GM10266 (cell line): ENCODE data around the gene STRA6.
A peak's percentile ranks its signal among the peaks of the same experiment; 100 is the strongest.

Source experiments
- DNase-seq: peaks from one replicate; pipeline ENCODE4 v3.0.0; 2012; ENCODE audit errors: extremely low spot score
- TF ChIP-seq, protein P1 (sequence below): IDR thresholded peaks from 2 replicates; pipeline ENCODE4 v1.5.1; 2012; ENCODE audit warnings: mild to moderate bottlenecking, low read depth; ENCODE audit not compliant: control insufficient read depth, insufficient read depth; ENCODE audit errors: missing control alignments

The STRA6 gene

DNA sequence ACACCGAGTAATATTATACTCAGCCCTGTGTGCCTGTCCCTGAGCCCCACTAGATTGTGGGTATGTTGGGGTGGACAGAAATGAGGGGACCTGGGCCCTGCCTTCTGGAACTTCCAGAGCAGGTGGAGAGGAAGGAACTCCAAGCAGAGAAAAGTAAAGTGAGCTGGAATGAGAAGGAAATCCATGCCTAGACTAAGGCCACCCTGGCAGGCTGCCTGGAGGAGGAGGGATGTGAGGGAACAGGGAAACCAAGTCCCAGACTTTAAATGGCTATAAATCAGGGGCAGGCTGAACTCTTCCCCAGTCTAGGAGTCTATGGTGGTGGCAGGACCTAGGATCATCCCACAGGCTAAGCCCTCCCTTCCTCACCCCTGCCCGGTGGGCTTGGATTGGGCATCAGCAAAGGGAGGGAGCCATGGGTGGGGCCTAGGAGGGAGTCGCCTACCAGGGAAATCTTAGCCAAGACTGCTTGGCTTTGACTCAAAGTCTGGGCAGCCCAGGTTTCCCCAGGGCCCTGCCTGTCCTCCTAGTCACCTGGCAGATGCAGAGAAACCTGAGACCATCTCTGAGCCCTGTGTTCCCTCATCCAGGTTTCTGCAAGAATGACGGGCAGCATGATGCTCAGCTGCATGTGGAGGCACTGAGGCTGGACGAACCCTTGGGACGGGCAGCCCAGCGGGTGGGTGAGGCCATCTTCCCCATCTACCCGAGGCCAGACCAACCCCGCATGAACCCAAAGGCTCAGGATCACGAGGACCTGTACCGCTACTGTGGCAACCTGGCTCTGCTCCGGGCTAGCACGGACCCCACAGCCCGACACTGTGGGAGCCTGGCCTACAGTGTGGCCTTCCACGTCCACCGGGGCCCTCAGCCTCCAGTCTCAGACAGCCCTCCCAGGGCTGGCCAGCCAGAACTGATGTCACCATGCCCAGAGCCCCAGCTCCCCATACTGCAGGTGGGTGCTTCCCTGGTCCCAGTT, 15.6 kb upstream of the STRA6 start:
- DNase-seq: no peak

DNA sequence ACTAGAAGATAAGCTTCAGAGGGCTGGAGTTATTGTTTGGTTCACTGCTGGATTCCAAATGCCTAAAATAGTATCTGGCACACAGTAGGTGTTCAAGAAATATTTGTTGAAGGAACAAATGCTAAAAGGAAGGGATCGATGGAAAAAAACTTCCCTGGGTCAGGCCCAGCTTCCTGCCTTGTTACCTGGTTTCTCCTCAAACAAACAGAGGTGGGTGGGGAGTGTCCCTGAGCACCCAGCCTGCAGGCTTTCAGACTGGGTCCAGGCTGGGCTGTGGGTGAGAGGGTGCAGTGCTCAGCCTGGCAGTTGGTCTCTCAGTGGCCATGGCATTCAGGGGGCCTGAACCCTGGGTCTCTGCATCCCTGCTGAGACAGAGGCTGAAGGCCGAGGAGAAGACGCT, 14.4 kb upstream of the STRA6 start:
- TF ChIP-seq, protein P1, sequence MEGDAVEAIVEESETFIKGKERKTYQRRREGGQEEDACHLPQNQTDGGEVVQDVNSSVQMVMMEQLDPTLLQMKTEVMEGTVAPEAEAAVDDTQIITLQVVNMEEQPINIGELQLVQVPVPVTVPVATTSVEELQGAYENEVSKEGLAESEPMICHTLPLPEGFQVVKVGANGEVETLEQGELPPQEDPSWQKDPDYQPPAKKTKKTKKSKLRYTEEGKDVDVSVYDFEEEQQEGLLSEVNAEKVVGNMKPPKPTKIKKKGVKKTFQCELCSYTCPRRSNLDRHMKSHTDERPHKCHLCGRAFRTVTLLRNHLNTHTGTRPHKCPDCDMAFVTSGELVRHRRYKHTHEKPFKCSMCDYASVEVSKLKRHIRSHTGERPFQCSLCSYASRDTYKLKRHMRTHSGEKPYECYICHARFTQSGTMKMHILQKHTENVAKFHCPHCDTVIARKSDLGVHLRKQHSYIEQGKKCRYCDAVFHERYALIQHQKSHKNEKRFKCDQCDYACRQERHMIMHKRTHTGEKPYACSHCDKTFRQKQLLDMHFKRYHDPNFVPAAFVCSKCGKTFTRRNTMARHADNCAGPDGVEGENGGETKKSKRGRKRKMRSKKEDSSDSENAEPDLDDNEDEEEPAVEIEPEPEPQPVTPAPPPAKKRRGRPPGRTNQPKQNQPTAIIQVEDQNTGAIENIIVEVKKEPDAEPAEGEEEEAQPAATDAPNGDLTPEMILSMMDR: no peak
- DNase-seq: no peak

More for the DNA sequence above, 15.6 kb upstream of the STRA6 start:
- TF ChIP-seq, protein P1: no peak

DNA sequence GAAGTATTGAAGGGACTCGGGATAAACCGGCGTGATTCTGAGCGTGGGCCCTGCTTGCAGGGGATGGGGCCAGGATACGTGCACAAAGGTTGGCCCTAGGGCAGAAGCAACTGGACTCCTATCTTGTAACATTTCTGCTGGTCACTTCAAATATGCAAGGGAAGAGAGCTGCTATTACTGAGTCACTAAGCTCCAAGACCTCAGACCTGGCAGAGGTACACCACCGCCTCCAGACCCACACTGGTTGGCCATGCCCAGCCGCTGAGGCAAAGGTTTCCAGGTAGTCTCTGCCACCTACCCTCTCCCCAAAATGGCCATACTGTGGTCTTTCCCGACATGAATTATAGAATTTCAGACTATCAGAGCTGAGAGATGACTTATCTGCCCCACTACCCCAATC, 13.4 kb upstream of the STRA6 start:
- no peak for DNase-seq
- TF ChIP-seq, protein P1: no peak

DNA sequence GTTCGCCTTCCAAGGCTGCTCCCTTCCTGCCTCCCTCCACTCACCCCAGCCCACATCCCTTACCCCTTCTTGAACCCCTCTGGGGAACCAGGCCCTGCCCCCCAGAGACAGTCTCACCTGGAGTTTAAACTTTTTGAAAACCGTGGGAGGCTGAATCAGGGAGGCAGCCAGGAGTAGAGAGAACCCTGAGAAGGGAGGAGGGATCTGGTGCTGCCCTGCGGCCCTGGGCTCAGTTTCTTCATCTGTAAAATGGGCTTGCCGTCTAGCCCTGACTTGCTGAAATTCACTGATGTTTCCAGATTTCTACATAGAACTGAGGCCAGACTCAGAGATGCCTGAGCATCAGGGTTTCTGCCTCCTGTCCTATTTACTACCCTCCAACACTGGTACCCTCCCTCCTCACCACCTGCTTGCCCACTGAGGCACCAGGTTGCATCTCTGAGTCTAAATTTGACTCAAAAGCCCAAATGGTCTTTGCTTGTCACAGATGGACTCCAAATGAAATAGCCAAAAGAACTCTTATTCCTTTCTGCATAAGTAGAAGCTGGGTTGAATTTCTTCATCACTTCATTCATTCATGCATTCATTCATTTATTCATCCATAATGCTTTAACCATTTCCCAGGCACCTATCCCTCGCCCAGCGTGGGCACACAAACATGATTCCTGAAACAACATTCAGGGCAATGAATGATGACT, 11.9 kb upstream of the STRA6 start:
- TF ChIP-seq, protein P1: no peak
- no peak for DNase-seq

DNA sequence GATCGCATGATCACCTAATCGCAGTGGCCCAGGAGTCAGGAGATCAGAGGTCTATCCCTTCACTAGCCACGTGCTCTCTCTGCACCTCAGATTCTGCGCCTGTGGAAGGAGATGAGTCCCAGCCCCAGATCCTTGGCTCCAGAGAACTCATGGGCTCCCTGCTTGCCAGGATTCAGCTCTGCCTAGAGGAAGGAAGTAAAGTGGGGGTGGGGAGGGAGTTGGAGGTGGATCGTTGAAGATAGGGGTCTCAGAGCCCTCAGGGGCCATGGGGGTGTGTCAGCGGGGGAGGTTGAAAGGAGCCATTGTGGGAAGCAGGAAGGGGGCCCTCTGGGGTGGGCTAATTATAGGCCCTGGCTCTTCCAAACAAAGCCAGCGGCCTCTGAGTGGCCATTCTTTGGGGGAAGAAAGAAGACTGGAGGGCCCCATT, 11.3 kb upstream of the STRA6 start:
- TF ChIP-seq, protein P1: no peak
- no peak for DNase-seq

DNA sequence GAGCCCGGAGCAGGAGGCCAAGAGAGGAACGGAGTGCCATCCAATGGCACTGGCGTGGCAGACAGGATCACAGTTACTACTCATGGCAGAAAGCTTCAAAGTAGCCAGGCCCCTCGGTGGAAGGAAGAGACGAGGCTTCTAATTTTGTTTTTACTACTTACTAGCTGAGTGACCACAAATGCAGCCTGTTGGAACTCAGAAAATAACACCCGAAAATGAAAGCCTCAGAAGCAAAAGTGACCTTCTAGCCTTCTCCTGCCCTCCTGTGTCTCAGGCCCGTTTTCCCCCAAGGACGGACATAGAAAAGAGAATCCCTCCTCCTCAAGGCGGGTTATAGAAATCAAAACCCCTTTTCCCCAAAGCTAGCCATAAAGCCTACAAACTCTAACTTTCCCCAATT, 9.9 kb upstream of the STRA6 start:
- DNase-seq: peak; percentile 55
- TF ChIP-seq, protein P1: no peak
